HepG2 (cell line): ENCODE data around the gene ZBTB32.

Source experiments
- ATF1 ChIP-seq: IDR thresholded peaks from 2 replicates; pipeline ENCODE4 v1.6.1; 2016; ENCODE audit warnings: mild to moderate bottlenecking, control low read depth
- HNRNPLL ChIP-seq: fragments of 200-400 bp; formaldehyde crosslinking; IDR thresholded peaks from 2 replicates; pipeline ENCODE4 v1.6.1; 2017; ENCODE audit warnings: mild to moderate bottlenecking, low read depth, low read length; ENCODE audit not compliant: poor library complexity, severe bottlenecking
- KAT7 ChIP-seq: IDR thresholded peaks from 2 replicates; pipeline ENCODE4 v1.6.1; 2018; ENCODE audit warnings: borderline replicate concordance, missing compliant biosample characterization
- MAFK ChIP-seq, 2 experiments: IDR thresholded peaks in 1 of 2; conservative IDR thresholded peaks in 1 of 2; 2 replicates each; pipeline ENCODE4 v1.6.1; 2011; ENCODE audit warnings: improper control_type of control experiment in 2 of 2, low read length in 2 of 2
- MXD4 ChIP-seq: IDR thresholded peaks from 2 replicates; pipeline ENCODE4 v1.6.1; 2016; ENCODE audit warnings: mild to moderate bottlenecking, missing biosample characterization, missing genetic modification reagents
- RFX1 ChIP-seq: fragments of 450-650 bp; IDR thresholded peaks from 2 replicates; pipeline ENCODE4 v1.6.1; 2017
- ZNF263 ChIP-seq: sonication (generic); formaldehyde crosslinking; IDR thresholded peaks from 2 replicates; pipeline ENCODE4 v1.4.0; 2020; ENCODE audit warnings: missing genetic modification reagents
- ZNF703 ChIP-seq: sonication (generic); formaldehyde crosslinking; IDR thresholded peaks from 2 replicates; pipeline ENCODE4 v1.5.1; 2020; ENCODE audit warnings: missing genetic modification reagents, mild to moderate bottlenecking, moderate library complexity, borderline replicate concordance
- TF ChIP-seq, protein P1 (sequence below): sonication (generic); formaldehyde crosslinking; IDR thresholded peaks from 2 replicates; pipeline ENCODE4 v1.5.0; 2020; ENCODE audit warnings: mild to moderate bottlenecking, missing genetic modification reagents, moderate library complexity

DNA sequence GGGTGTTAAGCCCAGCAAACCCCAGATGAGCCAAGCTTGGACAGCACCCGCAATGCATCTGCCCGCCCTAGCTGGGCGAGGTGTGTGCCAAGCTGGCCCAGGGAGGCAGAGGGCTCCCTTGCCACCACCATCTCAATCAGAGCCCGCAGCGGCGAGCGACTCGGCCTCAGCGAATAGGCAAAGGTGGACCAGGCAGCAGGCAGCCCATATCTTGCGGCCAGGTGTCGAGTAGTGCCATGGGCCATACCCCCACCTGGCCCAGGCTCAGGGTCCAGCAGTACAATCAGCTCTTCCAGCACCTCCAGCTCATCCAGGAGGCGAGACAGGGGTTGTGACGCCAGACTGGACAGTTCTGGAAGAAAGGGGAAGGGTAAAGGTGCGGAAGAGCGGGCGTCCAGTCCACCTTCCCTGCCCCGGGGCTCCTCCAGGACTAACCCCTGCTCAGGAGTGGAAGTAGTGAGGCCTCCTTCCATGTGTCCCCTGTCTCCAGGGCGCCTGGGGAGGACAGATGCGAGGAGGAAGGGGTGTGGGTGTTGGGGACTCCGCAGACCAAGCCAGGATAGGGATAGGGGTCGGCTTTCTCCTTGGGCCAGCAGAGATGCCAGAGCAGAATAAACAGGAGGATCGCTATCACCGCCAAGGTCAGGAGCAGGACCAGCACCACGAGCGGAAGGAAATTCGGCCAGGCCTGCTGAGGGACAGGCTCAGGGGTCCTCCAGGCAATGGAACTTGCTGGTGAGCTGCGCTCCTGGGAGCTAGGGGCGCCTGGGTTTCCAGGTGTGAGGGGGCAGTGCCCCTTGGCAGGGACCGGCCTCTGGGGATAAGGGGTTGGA, 35.1 kb downstream of the ZBTB32 start:
- TF ChIP-seq RFX1 (no peak), ATF1 (no peak), HNRNPLL (no peak), ZNF263 (CRISPR knock-in tag) (no peak), KAT7 (no peak), MXD4 (no peak), ZNF703 (no peak), MAFK (conservative IDR thresholded peaks at IDR 0.05 in 1 of 2, IDR thresholded peaks at IDR 0.05 in 1 of 2; ENCODE audit: low read length in 2 of 2) (no peak)
- TF ChIP-seq, protein P1, sequence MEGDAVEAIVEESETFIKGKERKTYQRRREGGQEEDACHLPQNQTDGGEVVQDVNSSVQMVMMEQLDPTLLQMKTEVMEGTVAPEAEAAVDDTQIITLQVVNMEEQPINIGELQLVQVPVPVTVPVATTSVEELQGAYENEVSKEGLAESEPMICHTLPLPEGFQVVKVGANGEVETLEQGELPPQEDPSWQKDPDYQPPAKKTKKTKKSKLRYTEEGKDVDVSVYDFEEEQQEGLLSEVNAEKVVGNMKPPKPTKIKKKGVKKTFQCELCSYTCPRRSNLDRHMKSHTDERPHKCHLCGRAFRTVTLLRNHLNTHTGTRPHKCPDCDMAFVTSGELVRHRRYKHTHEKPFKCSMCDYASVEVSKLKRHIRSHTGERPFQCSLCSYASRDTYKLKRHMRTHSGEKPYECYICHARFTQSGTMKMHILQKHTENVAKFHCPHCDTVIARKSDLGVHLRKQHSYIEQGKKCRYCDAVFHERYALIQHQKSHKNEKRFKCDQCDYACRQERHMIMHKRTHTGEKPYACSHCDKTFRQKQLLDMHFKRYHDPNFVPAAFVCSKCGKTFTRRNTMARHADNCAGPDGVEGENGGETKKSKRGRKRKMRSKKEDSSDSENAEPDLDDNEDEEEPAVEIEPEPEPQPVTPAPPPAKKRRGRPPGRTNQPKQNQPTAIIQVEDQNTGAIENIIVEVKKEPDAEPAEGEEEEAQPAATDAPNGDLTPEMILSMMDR (CRISPR knock-in tag): no peak
